Measurements from ENCODE around the gene CADM2.

DNA sequence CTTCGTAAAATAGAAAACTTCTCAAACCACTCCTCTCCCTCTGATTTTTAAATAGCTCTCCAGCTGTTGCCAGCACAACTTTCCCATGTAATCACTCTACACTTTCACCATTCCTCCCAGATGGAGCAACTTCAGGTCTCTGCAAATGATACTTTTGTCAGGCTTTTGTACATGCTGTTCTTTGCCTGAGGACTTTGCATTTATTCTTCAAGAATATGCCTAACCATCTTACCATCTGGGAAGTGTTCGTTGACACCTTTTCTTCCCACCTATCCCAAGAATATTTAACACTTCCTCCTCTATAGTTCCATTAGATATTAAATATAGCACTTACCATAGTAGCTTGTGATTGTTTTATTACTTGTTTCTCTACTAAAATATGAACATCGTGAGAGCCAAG, 703.7 kb downstream of the CADM2 start:
- TF ChIP-seq POLR2AphosphoS5 (IDR thresholded peaks at IDR 0.05; ENCODE audit: low read depth, low read length) (no peak), POLR2A (IDR thresholded peaks at IDR 0.05; ENCODE audit: low read depth, low read length) (no peak)

Data from GM12892 (cell line).